HFFc6 (cell line): ENCODE results near the gene SMYD3. TPM values are rescaled to one million over a fixed set of nuclear protein-coding genes. Genes with fewer than 3 reads are reported as not detected.

Experiments
- DNase-seq: peaks from one replicate; pipeline ENCODE4 v3.0.0-alpha.2; 2018
- H3K27ac Mint-ChIP-seq: 2 replicates; pipeline ENCODE4 v1.8.0; 2020; ENCODE audit warnings: mild to moderate bottlenecking, mixed read lengths
- H3K27me3 Mint-ChIP-seq: 2 replicates; pipeline ENCODE4 v1.8.0; 2021; ENCODE audit warnings: mild to moderate bottlenecking, moderate library complexity, mixed read lengths; ENCODE audit not compliant: insufficient read depth
- H3K36me3 Mint-ChIP-seq: 2 replicates; pipeline ENCODE4 v1.8.0; 2021; ENCODE audit warnings: low read depth, mixed read lengths
- H3K4me1 Mint-ChIP-seq: 2 replicates; pipeline ENCODE4 v1.8.0; 2020; ENCODE audit warnings: low read depth, mixed read lengths
- H3K4me3 Mint-ChIP-seq: 2 replicates; pipeline ENCODE4 v1.8.0; 2020; ENCODE audit warnings: mild to moderate bottlenecking, moderate library complexity, mixed read lengths
- H3K9me3 Mint-ChIP-seq: 2 replicates; pipeline ENCODE4 v1.8.0; 2020; ENCODE audit warnings: mild to moderate bottlenecking, mixed read lengths
- CTCF ChIP-seq: fragments of 200-600 bp; sonication (generic); IDR thresholded peaks from 2 replicates; pipeline ENCODE4 v1.5.0; 2021; ENCODE audit warnings: antibody characterized with exemption, mild to moderate bottlenecking
- total RNA-seq, 6 experiments: library from RNA; stranded (reverse); fragmentation: NEBNext Ultra II Directional; extraction: Animal tissue kit (Norgen Biotek cat#: 25700); gene quantifications; 2 replicates in 1 of 6; 3 replicates in 5 of 6; pipeline ENCODE4 v1.2.3, GENCODE V29; 2021

The SMYD3 gene
- total RNA-seq, 6 experiments from 2014 or later = 28.4 to 37.9 (median 31.2) TPM

GRCh38 chr1:245932302-245932972 lies 574.6 kb downstream of the SMYD3 start:
- TF ChIP-seq CTCF = no peak
- Mint-ChIP-seq H3K4me1 (no peaks in the 10 kb centered on the region), H3K27me3 (no peaks in the 10 kb centered on the region; the same call in 1 of the 2 replicates), H3K27ac (no peak overlapping the region), H3K9me3 (no peaks in the 10 kb centered on the region), H3K36me3 (peaks cover 4% of the 10 kb centered on the region; the same call in 1 of the 2 replicates), H3K4me3 (no peak overlapping the region)
- no peak for DNase-seq

GRCh38 chr1:245931450-245931849 lies 575.6 kb downstream of the SMYD3 start:
- Mint-ChIP-seq H3K36me3 (peaks cover 6% of the 10 kb centered on the region; the same call in 1 of the 2 replicates), H3K4me3 (no peak overlapping the region), H3K9me3 (no peaks in the 10 kb centered on the region), H3K27ac (no peak overlapping the region), H3K4me1 (no peaks in the 10 kb centered on the region), H3K27me3 (no peaks in the 10 kb centered on the region; the same call in 1 of the 2 replicates)
- no peak for DNase-seq
- no peak for TF ChIP-seq CTCF

DNA sequence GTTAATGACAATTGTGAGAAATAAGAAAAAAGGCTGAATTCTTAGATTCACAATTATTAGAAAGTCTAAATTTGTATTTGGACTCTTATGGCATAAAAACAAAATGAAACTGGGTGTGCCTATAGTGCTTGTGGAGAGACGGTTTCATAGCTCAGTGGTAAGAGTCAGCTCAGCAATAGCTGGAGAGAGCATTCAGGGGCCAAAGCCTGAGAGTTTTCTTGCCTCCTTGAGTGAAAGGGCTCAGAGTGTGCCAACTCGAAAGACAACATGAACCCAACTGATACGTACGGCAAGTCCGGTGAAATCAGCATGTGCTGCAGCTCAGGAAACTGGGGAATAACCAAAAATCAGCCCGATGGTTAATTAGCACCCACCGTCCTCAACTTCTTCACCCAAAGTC lies 577.9 kb downstream of the SMYD3 start:
- Mint-ChIP-seq H3K4me3 (no peak overlapping the region), H3K36me3 (peaks cover 6% of the 10 kb centered on the region; the same call in 1 of the 2 replicates), H3K9me3 (no peaks in the 10 kb centered on the region), H3K27me3 (no peaks in the 10 kb centered on the region; the same call in 1 of the 2 replicates), H3K4me1 (no peaks in the 10 kb centered on the region), H3K27ac (no peak overlapping the region)
- no peak for DNase-seq
- TF ChIP-seq CTCF = no peak

DNA sequence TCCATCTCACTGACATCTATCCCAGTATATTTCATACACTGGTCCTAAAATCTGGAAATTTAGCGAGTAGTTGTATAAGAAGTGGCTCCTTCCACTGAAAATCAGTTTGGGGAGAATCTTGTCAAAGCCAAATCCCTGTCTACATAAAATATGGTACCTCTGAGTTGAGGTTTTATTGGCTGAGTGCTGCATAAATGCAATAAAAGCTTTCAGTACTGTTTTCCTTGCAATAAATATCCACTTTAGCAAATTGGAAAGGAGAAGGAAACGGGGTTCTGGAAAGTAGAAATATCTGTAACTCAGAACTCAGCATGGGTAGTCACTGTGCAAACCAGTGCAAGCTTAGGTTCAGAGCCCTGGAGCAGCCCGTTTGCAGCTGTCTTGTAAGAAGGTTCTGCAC lies 580.2 kb downstream of the SMYD3 start:
- TF ChIP-seq CTCF = no peak
- no peak for DNase-seq
- no peak overlapping the region for H3K27ac Mint-ChIP-seq
- H3K27me3 Mint-ChIP-seq = no peaks in the 10 kb centered on the region; the same call in 1 of the 2 replicates
- no peaks in the 10 kb centered on the region for H3K9me3 Mint-ChIP-seq
- peaks cover 6% of the 10 kb centered on the region; the same call in 1 of the 2 replicates for H3K36me3 Mint-ChIP-seq
- H3K4me3 Mint-ChIP-seq = no peak overlapping the region
- no peaks in the 10 kb centered on the region for H3K4me1 Mint-ChIP-seq

DNA sequence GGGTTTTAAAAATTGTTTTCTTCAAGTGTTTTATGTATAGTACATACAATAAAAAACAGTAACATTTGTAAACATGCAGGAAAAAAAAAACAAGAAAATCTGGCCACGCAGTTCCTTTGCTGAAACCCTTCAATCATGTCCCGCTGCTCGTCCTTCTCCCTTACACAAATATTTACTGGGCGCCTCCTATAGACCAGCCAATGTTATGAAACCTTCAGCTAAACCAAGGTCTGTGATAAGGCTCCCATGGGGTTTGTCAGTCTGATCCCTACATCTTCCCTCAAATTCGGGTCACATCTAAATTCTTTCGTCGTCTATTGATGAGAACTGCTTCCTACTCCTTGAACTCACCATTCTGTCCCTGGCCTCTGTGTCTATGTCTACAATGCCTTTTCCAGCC lies 583.9 kb downstream of the SMYD3 start:
- Mint-ChIP-seq H3K4me3 (no peak overlapping the region), H3K27me3 (no peaks in the 10 kb centered on the region; the same call in 1 of the 2 replicates), H3K36me3 (peaks cover 6% of the 10 kb centered on the region; the same call in 1 of the 2 replicates), H3K27ac (no peak overlapping the region), H3K4me1 (no peaks in the 10 kb centered on the region), H3K9me3 (no peaks in the 10 kb centered on the region)
- no peak for TF ChIP-seq CTCF
- DNase-seq = no peak
